ENCODE data around the gene KCNG1.

The KCNG1 gene

DNA sequence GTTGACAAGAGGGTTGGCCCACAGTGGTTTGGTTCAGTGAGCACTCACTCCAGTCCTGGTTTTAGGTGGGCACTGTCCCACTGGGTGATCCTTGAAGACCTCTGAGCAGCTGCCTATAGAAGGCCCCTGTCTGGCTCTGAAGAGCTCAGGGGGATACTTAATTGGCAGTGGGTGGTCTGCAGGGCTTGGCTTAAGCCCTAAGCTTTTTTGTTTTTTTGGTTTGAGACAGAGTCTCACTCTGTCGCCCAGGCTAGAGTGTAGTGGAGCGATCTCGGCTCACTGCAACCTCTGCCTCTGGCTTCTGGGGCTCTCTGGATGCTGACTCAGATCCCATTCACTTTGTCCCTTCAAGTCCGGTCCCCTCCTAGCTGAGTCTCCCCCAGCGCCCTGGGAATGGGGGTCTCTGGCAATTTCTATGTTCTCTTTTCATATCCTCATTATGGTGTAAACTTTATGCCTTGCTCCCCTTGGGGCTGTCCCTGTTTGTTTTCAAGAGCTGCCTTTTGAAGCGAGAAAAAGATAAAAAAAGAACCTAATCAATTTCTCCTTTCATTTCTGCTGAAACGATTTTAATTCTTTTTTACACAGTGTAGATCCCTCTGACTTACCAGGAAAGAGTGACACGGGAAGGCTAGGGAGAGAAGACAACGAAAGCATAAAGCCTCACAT is 12.2 kb upstream of the KCNG1 start:
- no peak for DNase-seq

DNA sequence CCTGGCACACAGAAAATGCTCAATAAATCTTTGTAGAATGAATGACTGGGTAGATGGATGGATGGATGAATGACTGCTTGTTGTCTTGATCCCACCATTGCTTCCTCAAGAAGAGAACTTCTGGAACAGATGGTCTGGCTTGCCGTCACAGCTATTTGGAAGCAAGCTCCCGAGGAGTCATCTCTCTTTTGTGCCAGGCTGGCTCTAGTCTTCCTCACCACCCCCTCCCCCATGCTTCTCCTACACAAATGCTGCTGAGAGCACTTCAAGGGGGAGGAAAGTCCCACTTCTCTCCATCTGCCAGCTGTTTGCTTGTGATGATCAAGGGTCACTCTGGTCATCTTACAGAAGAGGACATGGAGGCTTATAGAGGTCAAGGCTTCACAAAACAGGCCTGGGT is 11.6 kb upstream of the KCNG1 start:
- no peak for DNase-seq

DNA sequence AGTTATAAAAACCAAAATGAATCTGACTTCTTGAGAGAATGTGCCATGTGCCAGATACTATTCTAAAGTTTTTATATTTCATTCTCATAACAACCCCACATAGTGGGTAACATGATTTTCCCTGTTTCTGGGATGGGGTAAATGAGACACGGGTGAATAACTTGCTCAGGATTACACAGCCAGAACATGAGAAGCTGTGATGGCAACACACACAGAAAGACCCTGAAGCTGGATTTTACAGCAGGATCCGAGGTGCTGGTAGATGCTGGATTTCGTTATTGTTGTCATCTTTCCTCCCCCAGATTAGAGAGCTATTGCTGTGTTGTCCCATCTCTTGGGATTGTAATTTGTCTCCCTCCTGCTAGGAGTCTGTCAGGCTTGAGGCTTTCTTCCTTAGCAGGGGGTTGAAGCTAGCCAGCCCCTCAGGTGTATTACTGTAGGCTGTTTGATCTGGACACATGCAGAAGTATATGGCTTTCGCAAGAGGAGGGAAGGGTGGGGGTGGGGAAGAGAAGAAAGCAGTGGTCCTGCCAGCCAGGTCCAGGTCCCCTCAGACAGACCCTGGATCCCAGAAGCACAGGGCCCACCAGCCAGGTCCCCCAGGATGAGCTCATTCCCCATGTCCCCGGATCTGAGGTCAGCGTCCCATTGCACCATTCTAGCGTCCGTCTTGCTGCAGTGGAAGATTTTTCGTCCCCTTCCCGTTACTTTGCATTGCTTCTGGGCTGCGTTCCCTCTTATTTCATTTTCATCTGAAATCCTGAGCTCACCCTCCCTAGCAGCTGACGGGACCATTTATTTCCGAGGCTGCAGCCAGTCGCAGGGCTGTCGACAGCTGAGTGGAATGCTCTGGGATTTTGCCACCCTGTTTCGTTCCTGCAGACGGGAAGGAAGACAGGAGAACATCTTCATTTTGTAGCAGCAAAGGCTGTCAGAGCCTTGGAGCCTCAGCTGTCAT is 7.3 kb upstream of the KCNG1 start:
- no peak for DNase-seq

DNA sequence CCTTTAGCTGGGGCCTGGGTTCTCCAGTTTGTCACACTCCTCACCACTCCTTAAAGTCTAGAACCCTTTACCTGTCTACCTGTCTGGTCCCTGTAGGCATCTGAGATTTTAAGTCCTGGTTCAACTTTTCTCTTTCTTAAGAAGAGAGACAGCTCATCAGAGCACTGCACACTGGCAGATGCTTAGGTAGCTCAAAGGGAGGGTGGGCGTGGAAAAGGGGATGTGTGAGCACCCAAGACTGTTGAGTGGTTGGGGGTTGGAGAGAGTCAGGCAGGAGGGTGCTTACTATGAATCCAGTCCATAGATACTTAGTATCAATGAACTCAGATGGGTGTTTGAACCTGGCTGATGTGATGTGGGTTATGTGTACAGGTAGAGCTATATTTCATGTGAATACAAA is 6.6 kb upstream of the KCNG1 start:
- no peak for DNase-seq

DNA sequence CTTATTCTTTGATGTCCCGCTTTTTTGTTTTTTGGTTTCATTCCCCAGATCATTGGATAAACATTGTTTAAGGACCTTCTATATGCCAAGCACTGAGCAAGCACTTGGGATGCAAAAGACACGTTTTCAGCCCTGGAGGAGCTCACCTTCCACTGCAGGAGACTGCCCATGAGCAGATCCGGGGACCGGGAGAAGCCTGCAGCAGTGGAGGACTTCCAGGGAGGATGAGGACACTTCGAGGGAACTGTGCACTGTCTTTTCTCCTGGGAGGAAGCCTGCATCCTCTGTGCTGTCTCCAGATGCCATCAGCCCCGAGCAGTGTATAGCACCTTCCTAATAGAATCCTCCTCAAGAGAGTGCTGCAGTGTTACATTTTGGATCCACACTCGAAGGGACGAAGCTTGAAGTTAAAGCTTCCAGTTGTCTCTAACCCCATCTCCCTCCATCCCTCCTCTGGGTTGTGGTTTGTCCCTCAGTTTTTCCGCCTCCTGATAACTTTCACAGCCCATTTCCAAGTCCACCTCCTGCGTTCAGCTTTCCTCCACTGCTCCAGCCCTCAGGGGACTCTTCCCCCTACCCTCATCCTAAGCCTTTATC is 5.8 kb upstream of the KCNG1 start:
- DNase-seq = no peak

DNA sequence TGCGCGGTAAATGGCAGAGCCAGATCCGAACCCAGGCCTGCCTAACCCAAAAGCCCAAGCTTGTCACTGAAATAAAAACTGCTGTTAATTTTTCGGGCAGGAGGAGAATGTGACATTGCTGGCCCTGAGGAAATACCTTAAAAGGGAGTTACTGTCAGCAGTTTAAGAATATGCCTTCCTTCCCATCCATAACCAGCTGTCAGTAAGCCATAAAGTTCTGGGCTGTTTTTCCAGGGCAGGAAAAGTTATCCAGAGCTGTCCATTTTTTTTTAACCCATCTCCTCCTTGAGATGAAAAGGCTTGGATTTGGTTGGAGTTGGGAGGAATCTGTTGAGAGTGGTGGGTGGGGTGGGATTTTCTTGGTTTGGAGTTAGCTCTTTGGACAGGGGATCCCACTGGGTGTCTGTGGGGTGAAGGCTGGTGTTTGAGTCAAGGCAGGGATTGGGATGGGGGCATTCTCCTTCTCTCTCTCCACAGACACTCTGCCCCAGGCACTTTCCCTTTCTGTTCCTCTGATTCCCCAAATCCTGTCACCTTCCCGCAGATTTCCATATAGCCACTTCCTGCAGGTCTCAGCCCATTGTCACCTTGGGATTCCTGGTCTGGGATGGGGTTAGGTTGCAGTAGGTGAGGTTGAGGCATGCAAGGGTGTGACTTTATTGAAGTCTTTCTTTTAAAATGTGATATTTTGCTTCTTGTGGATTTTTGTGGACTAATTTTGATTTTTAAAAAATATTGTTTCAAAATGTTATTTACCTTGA is 4.3 kb upstream of the KCNG1 start:
- DNase-seq = no peak

DNA sequence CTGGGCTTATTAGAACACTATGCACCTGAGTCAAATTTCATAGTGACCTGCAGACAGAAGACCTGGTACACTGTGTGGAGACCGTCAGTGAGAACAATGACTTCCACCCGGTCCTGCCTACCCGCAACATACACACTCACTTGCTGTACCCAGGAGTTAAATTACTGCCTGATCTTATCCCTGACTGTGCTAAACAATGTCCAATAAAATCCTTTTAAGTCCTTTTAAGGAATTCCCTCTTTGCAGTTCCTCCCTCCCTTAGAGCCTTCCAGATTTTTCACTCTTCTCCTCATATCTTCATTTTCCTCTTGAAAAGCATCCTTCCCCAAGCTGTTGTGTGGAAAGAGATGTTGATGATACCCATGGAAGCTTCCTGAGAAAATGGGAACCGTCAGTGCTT is 3.4 kb upstream of the KCNG1 start:
- no peak for DNase-seq

DNA sequence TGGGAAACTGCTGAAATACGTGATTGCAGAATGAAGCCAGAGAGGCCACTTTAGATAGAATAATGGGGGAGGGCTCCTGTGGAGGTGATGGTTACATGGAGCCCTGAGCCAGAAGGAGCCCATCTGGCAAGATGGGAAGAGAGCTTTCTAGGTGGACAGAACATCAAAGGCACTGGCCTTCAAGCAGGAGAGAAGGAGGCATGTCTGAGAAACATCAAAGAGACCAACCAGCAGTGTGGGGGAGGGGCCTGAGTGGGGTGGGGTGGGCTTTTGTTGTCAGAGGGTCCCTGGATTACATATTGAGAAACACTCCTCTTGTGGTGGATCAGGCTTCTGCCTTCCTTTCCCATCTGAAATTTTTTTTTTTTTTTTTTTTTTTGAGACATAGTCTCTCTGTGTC is 1.9 kb upstream of the KCNG1 start:
- no peak for DNase-seq

DNA sequence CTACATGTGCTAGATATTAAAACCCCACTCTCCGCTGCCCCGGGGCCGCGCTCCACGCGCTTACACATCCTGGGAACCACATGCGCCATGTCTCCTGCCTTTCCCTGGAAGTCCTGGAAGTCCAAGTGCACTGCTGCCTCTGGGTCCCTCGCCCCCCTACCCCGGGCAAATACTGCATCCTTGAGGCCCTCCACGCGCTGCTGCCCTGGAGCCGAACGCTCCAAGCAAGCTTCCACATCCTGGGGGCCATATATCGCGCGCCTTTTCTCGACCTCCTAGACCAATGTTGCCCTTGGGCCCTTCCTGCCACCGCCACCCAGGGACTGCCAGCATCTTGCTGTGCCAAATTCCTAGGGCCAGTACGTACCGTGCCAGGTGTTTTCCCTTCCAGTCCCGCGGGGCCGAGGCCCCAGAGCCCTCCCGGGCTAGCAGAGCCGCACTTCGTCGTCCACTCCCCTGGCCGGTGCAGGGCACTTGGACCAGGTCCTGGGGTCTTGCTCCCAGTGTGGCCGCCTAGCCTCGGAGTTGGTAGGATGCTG is 779 bp upstream of the KCNG1 start:
- DNase-seq = no peak

DNA sequence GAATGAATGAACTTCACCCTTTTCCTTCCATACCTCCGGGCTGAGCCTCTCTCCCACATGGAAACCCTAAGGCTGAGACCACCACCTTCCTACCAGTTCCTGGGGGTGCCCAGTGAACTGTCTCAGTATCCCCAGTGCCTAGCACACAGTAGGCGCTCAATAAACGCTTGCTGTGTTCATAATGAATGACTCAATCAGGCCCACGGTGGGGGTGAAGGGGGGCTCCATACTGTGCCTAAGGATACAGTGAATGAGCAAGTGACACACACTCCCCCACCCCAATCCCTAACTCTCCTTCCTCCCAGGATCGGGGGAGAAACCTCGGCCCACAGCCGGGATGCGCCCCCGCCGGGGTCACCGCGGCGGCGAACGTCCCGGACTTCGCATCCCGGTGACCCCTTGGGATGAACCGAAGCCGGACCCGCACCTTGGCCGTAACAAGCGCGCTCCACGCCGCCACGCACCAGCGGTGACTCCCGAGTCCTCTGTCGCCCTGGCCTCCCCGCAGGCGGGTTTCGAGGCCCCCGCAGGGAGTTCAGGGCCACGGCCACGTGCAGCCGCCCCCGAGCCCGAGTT is 592 bp downstream of the KCNG1 start:
- no peak for DNase-seq

DNA sequence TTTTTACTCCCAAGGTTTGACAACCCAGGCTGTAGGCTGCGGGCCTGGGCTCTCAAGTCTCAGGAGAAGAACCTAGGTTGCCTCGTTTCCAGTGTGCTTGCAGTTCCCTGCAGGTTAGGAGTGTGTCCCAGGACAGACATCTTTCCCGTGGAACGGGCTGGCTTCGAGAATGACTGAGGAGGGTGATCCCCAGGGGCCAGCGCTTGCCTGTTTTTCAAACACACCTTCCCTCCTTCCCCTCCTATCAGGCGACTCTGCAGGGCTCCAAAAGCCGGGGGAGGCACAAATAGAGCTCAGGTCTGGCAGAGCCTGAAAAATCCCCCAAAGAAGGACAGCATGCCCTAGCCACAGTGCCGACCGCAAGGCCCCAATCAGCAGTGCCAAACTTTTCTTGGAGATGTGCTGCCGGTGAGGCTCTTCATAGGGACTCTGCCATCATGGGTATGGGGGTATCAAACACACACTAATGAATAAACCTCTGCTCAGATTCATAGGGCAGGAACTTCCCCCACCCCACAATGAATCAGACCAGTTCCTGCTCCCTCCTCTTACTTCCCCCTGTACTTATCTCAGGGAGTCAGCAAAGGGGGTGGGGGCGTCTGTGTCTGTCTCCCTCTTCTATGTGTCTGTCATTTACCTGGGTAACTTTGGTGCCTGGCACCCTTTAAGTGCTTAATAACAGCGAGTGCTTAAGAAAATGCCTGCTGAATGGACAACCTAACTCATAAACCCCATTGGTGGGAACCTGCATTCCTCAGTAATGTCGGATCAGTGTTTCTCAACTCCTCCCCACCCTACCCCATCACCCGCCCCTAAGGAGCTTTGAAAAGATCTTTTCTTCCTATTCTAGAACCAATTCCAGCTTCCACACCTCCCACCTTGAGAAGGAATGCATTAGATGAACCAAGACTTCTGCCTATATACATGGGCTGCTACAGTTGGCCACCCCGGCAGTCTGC is 1.6 kb downstream of the KCNG1 start:
- no peak for DNase-seq

DNA sequence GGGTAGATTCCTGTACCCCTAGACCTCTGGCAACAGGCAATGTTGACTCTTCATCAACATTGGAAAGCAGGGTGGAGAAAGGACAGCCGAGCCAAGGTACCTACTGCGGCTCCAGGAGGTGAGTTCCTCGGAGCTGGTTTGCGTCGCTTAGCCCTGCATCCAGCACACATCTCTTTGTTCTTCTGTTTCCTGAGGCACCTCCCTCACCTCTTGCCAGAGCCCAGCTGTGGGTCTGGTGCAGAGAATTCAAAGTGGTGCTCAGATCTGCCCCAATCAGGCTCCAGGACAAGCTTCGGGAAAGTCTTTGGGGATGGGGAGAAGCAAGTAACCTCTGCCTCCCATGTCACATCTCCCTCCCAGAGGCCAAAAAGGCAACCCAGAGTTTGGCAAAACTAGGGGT is 2.2 kb downstream of the KCNG1 start:
- no peak for DNase-seq

DNA sequence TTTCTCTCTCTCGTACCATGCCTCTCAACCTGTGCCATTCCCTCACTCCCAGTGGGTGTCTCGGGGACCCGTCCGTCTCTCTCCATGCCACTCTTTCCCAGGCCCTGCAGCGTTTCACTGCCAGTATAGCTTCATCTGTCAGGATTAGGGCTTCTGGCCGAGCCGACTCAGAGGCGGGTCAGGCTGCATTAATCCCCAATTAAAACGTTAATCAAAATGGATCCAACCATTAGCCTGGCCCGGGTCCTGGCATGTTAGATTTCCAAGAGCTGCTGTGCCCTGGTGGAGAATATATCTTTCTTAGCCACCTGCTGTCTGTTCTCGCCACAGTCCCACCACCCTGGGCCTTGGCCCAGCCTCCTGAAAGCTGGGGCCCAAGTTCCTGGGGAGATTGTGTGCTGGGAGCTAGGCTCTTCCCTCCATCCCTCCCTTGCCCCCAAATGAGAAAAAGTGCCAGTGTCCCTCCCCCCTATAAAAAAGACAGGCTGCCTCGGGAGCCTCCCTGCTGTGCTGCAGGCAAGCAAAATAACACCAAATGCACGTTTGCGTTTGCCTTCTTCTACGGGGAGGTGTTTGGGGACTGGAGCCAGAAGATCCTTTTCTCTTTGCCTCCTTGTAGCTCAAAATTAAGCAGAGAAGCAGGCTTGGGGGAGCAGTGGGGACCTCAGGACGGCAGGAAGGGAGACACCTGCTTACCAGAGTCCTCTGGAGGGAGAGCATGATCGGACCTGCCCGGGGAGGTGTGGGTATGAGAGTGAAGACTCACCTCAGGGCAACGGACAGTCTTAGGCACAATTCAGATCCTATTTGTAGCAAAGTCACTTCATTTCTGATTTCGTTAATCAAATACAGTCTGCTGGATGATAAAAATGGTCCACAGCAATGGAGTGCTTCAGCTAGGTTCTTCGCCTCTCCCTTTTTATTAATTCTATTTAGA is 3.0 kb downstream of the KCNG1 start:
- DNase-seq = no peak

DNA sequence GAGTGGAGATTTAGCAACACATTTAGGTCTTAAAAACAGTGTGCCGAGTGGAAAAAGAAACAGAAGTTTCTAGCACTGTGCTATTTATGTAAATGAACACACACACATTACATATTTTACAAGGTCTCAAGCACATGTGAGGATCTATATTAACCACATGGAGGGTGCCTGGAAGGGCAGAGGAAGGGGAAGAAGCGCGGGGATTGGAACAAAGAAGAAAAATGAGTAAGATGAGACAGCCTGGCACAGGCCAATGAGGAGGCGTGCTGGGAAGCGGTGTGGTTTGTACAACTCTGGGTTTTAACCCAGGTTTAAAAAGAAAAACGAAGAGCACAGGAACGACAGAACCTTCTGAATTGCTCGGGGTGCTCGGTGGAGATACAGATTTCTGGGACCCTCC is 5.7 kb downstream of the KCNG1 start:
- no peak for DNase-seq

DNA sequence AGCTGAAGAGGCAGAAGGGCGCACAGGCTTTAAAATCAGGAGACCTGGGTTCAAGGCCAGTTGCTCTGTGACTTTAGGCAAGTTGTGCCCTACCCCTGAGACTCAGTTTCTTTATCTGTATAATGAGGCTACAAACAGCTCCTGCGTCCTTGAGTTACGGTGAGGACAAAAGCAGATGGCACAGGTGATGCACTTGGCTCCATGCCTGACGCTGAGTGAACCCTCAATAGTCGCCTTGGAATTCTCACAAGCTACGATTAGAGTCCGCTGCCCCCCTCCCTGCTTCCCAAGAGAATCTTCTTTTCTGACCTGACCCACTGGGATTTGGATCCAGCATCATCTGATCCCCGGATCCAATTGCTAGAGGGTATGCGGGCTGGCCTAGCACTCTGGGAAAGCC is 6.4 kb downstream of the KCNG1 start:
- no peak for DNase-seq

DNA sequence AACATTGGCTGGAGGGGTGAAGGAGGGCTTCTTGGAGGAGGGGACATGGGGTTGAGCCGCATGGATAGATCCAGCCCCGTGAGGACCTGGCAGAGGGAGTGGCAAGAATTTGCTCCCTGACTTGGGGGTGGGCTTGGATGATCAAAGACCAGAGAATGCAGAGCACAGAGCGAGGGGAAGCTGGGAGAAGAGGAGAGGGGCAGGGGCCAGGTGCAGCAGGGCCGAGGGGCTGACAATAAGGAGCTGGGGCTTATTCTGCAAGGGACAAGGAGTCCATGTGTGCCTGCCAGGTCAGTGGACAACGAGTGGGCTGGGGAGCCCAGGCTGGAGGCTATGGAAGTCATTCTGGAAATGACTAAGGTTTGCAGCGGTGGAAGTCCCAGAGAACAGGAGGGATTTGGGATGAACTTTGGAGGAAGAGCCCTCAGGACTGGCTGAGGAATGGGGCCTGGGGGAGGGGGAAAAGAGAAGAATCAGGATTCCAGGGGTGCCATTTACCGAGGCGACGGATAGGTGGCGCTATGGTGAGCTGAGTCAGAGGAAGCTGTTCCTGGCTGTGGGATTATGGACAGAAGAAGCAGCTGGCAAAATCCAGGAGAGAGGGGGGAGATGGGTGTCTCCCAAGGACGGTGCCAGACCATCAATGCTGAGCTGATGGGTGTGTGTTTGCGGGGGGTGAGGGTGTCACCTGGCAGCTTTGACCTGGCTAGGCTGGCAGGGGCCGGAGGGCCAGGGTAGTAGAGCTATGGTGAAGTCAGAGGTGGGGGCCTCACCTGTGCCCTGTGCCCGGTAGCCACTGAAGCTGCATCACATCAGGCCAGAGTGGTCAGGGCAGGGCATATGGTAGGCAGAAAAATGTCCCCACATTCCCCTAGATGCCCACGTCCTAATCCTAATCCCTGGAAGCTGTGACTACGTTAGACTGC is 7.8 kb downstream of the KCNG1 start:
- no peak for DNase-seq

DNA sequence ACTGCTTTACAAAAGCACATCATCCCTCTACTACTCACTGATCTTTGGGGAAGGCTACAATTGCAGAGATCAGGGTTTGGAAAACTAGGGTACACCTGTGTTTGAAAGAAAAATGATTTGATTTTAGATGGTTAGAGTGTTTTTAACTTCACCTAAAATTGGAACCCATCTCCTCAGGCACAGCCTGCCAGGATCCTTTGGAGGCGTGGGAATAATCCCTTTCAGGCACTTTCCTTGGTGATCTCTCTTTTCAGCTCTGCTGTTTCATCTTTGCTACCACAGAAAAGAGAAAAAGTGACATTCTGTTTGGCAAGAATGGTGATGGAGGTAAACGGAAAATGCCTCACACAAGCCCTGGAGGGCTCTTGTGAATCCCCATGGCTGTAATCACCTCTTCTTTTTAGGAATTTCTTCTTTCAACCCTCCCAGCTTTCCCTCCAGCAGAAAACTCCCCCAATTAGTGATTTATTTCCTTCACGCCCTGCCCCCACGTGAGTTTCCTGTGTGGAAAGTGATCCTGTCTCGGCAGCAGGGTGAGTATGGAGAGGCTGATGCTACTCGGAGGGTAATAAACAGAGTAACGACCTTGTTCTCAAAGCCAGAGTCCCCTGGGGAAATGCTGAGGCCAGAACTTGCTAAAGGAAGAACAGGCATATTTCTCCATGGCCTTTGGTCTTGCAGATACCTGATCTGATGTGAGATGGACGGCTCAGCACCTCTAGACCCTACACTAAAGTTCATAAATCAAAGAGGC is 9.2 kb downstream of the KCNG1 start:
- no peak for DNase-seq

DNA sequence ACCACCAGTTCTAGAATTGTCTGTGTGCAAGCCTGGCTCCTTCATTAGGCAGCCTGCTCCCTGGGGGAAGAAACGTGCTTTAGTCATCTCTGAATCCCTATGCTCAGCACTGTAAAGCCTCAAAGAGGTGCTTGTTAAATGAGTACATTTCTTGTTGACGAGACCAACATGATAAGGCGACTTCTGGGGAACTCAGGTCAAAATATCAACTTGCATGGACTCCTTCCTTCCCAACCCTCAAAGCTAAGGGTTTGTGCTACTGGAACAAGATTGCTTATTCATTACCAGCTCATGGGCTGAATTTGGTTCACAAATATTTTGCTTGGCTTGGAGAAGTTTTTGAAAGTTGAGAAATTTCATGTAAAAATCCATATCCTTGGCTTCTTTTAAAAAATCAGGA is 10.6 kb downstream of the KCNG1 start:
- DNase-seq = no peak
